HEK293T (cell line): ENCODE data around the gene PKD2L2.

Experiments
- ARNT ChIP-seq: fragments of 450-650 bp; IDR thresholded peaks from 2 replicates; pipeline ENCODE4 v1.6.1; 2017; ENCODE audit warnings: mild to moderate bottlenecking
- FOXK2 ChIP-seq: fragments of 450-650 bp; IDR thresholded peaks from 2 replicates; pipeline ENCODE4 v1.6.1; 2016; ENCODE audit warnings: mild to moderate bottlenecking

DNA sequence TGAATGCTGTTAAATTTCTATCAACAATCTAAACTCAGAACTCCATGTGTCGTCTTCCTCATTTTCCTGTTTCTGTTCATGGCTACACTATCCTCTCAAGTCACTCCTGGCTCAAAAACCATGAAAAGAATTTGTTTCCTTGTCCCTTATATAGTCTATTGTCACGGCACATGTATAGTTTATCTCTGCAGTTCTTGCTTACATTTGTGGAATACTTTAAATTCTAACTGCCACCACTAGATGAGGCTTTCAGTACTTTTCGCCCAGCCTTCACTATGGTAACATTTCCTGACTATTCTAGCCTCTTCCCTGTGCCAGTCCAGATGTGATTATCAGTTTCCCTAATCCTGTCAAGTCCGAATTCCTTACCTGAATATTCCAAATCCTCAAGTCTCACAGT lies 34.6 kb downstream of the PKD2L2 start:
- TF ChIP-seq ARNT (no peak), FOXK2 (no peak)
